MCF 10A (cell line): Measurements from ENCODE around the gene TRIM45. TPM values are rescaled to one million over a fixed set of nuclear protein-coding genes. Genes with fewer than 3 reads are reported as not detected.
"Not testable (repeated sequence)": the region's sequence is repeated elsewhere in the genome, so short reads cannot be mapped to it uniquely, and the experiment has no call there.

Source experiments
- BruUV-seq: library from RNA; stranded (reverse); fragments of 400-500 nt; replicated peaks from 2 replicates; lab custom pipeline; 2021; lab: Mats Ljungman, UMichigan
- CTCF ChIA-PET: fragments of 300-600 bp; sonication (Branson Sonifier 250); formaldehyde crosslinking; extraction: SDS; loops from one replicate; lab custom pipeline; 2021; ENCODE audit warnings: antibody characterized with exemption, inconsistent platforms; lab: Yijun Ruan, JAX
- POLR2A ChIA-PET: fragments of 300-600, 350-650 bp; sonication (Branson Sonifier 250); formaldehyde crosslinking; extraction: SDS; loops from one replicate; lab custom pipeline; 2020; ENCODE audit warnings: antibody characterized with exemption, inconsistent platforms; lab: Yijun Ruan, JAX
- DNase-seq: peaks from one replicate; pipeline ENCODE4 v3.0.0-alpha.2; 2018; ENCODE audit not compliant: unreplicated experiment
- H3K27ac Mint-ChIP-seq: one replicate; pipeline ENCODE4 v1.8.0; 2022; ENCODE audit warnings: mild to moderate bottlenecking, low read depth, mixed read lengths; ENCODE audit not compliant: unreplicated experiment
- H3K27me3 Mint-ChIP-seq: one replicate; pipeline ENCODE4 v1.8.0; 2022; ENCODE audit warnings: mixed read lengths; ENCODE audit not compliant: insufficient read depth, unreplicated experiment
- H3K36me3 Mint-ChIP-seq: one replicate; pipeline ENCODE4 v1.8.0; 2022; ENCODE audit warnings: mild to moderate bottlenecking, moderate library complexity, mixed read lengths; ENCODE audit not compliant: insufficient read depth, unreplicated experiment
- H3K4me1 Mint-ChIP-seq: one replicate; pipeline ENCODE4 v1.8.0; 2022; ENCODE audit warnings: mixed read lengths; ENCODE audit not compliant: insufficient read depth, unreplicated experiment
- H3K4me3 Mint-ChIP-seq: one replicate; pipeline ENCODE4 v1.8.0; 2022; ENCODE audit warnings: mild to moderate bottlenecking, moderate library complexity, mixed read lengths; ENCODE audit not compliant: unreplicated experiment
- H3K9me3 Mint-ChIP-seq: one replicate; pipeline ENCODE4 v1.8.0; 2022; ENCODE audit warnings: mixed read lengths; ENCODE audit not compliant: unreplicated experiment
- intact Hi-C: fragments of 100-400 bp; cut with micrococcal nuclease; formaldehyde crosslinking; loops from 2 replicates; pipeline ENCODE4 v1.14.1; 2022
- total RNA-seq: library from RNA; stranded (reverse); gene quantifications from 2 replicates; pipeline ENCODE4 v1.2.3, GENCODE V29; 2022
- TF ChIP-seq, protein P1 (sequence below): fragments of 200-600 bp; IDR thresholded peaks from one replicate; pipeline ENCODE4 v1.8.0; 2022; ENCODE audit warnings: antibody characterized with exemption, mild to moderate bottlenecking; ENCODE audit not compliant: unreplicated experiment

TRIM45 gene
- total RNA-seq, 1 experiment from 2014 or later = 1.6 TPM

- POLR2A ChIA-PET = interaction anchor here (0.8 to 2.6 kb wide), 2 partner anchors 28 to 61 kb away, joined by 5 to 13 read pairs; partner anchors contain the start of gene TTF2
Observed at GRCh38 chr1:117120774-117121588, 568 bp downstream of the TRIM45 start.

DNA sequence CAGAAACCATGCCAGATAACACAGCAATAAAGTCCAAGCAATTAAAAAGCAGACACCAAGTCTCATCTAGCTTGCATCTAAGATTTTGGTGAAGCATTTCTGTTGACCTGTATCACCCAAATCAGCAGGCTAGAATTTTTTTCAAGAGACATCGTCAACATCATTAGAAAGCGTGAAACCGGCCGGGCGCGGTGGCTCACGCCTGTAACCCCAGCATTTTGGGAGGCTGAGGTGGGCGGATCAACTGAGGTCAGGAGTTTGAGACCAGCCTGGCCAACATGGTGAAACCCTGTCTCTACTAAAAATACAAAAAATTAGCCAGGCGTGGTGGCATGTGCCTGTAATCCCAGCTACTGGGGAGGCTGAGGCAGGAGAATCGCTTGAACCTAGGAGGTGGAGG lies 2.4 kb downstream of the TRIM45 start:
- H3K27me3 Mint-ChIP-seq, H3K4me3 Mint-ChIP-seq, H3K9me3 Mint-ChIP-seq, intact Hi-C loops, H3K27ac Mint-ChIP-seq, BruUV-seq, H3K4me1 Mint-ChIP-seq, H3K36me3 Mint-ChIP-seq, DNase-seq: not testable (repeated sequence)
- ChIA-PET CTCF (interaction anchor here (0.9 to 1.9 kb wide), 3 partner anchors 9 to 635 kb away, joined by 3 to 10 read pairs (median 7); no protein-coding TSS in a partner anchor), POLR2A (interaction anchor here (1.4 to 1.5 kb wide), 2 partner anchors 23 to 26 kb away, joined by 4 read pairs; no protein-coding TSS in a partner anchor)

More at GRCh38 chr1:117120774-117121588, 568 bp downstream of the TRIM45 start:
- TF ChIP-seq, protein P1, sequence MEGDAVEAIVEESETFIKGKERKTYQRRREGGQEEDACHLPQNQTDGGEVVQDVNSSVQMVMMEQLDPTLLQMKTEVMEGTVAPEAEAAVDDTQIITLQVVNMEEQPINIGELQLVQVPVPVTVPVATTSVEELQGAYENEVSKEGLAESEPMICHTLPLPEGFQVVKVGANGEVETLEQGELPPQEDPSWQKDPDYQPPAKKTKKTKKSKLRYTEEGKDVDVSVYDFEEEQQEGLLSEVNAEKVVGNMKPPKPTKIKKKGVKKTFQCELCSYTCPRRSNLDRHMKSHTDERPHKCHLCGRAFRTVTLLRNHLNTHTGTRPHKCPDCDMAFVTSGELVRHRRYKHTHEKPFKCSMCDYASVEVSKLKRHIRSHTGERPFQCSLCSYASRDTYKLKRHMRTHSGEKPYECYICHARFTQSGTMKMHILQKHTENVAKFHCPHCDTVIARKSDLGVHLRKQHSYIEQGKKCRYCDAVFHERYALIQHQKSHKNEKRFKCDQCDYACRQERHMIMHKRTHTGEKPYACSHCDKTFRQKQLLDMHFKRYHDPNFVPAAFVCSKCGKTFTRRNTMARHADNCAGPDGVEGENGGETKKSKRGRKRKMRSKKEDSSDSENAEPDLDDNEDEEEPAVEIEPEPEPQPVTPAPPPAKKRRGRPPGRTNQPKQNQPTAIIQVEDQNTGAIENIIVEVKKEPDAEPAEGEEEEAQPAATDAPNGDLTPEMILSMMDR = no peak
- CTCF ChIA-PET = interaction anchor here (0.6 to 1.8 kb wide), 5 partner anchors 12 to 898 kb away, joined by 3 to 7 read pairs (median 5); no protein-coding TSS in a partner anchor
- DNase-seq = no peak
- H3K27me3 Mint-ChIP-seq = no peaks in the 10 kb centered on the region
- no peaks in the 10 kb centered on the region for H3K36me3 Mint-ChIP-seq
- TSS peak; percentile 25 for BruUV-seq
- no peaks in the 10 kb centered on the region for H3K9me3 Mint-ChIP-seq
- H3K27ac Mint-ChIP-seq = peak overlapping the region; percentile 86
- H3K4me1 Mint-ChIP-seq = no peaks in the 10 kb centered on the region
- intact Hi-C loops = loop anchor here (10.0 kb wide), 2 partner anchors 244 to 396 kb away; partner anchors contain the start of gene MAN1A2
- H3K4me3 Mint-ChIP-seq = peak overlapping the region; percentile 84

GRCh38 chr1:117118137-117118536 lies 3.4 kb downstream of the TRIM45 start:
- TF ChIP-seq, protein P1 = no peak
- intact Hi-C loops = no loop called here
- Mint-ChIP-seq H3K9me3 (no peaks in the 10 kb centered on the region), H3K4me3 (no peak overlapping the region), H3K27me3 (no peaks in the 10 kb centered on the region), H3K4me1 (no peaks in the 10 kb centered on the region), H3K36me3 (no peaks in the 10 kb centered on the region), H3K27ac (no peak overlapping the region)
- no TSS peak for BruUV-seq
- POLR2A ChIA-PET = interaction anchor here (0.8 to 1.4 kb wide), 2 partner anchors 22 to 25 kb away, joined by 4 read pairs; no protein-coding TSS in a partner anchor
- DNase-seq = no peak
- CTCF ChIA-PET = interaction anchor here (1.9 kb wide), 1 partner anchor 10 kb away, joined by 10 read pairs; no protein-coding TSS in a partner anchor

DNA sequence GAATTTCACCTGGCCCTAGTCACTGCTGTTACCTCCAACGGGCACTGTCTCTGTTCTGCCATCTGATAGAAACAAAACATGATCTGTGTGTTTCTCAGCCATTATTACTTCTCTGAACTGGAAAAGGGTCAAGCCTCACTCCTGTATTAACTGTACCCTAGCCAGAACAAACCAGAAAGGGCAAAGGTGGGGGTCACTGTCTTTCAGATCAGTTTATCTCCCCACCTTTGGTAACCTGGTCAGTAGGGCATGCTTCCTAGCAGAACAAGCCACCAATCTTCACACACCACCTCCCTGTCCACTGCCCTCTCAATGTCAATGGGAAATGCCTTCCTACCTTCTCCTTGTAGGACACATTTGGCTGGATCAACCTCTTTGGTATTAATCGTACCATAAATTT lies 3.9 kb downstream of the TRIM45 start:
- no peaks in the 10 kb centered on the region for H3K4me1 Mint-ChIP-seq
- intact Hi-C loops = no loop called here
- no peak overlapping the region for H3K27ac Mint-ChIP-seq
- no TSS peak for BruUV-seq
- no peak overlapping the region for H3K4me3 Mint-ChIP-seq
- H3K9me3 Mint-ChIP-seq = no peaks in the 10 kb centered on the region
- no peak for DNase-seq
- no peaks in the 10 kb centered on the region for H3K36me3 Mint-ChIP-seq
- TF ChIP-seq, protein P1 = no peak
- H3K27me3 Mint-ChIP-seq = no peaks in the 10 kb centered on the region
- POLR2A ChIA-PET = no interaction called here
- CTCF ChIA-PET = interaction anchor here (1.0 to 1.9 kb wide), 3 partner anchors 9 to 11 kb away, joined by 3 to 10 read pairs (median 4); no protein-coding TSS in a partner anchor
